ENCODE results near the gene PSMD9. TPM values are rescaled to one million over a fixed set of nuclear protein-coding genes. Genes with fewer than 3 reads are reported as not detected.

PSMD9 gene
- total RNA-seq, 4 donors from 2014 or later: 31.1 to 92.7 (median 61.1) TPM

DNA sequence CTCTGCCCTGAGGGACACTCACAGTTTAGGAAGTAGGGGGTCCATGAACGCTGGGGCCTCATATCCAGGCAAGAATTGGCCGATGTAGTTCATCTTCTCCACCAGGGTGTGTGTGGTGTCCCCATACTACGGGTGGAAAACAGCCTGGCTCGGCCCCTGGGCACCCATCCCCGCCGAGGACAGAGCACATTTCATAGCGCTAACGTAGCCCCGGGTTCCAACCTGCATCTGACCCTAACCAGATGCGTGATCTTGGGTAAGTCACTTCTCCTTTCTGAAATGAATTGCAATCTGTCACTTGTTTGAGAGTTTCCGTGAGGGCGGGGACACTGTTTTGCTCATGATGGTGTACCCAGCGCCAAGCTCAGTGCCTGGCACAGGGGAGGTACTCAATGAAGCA is 38.9 kb upstream of the PSMD9 start:
- TF ChIP-seq CTCF (IDR thresholded peaks at IDR 0.05; ENCODE audit: low read depth): no peak

- no peak for TF ChIP-seq CTCF (IDR thresholded peaks at IDR 0.05; ENCODE audit: low read depth)
Measured at GRCh38 chr12:121857322-121858246, 31.0 kb upstream of the PSMD9 start.

DNA sequence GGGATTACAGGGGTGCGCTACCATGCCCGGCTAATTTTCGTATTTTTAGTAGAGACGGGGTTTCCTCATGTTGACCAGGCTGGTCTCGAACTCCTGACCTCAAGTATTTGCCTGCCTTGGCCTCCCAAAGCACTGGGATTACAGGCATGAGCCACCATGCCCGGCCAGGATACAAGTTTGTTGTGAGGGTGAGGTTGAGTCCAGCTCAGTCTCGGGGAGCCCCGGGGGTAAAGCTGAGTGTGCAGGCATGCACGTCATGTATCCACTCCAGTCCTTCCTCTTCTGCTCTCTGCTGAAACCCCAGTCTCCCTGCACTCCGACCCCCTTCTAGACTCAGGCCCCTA is 30.3 kb upstream of the PSMD9 start:
- no peak for TF ChIP-seq CTCF (IDR thresholded peaks at IDR 0.05; ENCODE audit: low read depth)

DNA sequence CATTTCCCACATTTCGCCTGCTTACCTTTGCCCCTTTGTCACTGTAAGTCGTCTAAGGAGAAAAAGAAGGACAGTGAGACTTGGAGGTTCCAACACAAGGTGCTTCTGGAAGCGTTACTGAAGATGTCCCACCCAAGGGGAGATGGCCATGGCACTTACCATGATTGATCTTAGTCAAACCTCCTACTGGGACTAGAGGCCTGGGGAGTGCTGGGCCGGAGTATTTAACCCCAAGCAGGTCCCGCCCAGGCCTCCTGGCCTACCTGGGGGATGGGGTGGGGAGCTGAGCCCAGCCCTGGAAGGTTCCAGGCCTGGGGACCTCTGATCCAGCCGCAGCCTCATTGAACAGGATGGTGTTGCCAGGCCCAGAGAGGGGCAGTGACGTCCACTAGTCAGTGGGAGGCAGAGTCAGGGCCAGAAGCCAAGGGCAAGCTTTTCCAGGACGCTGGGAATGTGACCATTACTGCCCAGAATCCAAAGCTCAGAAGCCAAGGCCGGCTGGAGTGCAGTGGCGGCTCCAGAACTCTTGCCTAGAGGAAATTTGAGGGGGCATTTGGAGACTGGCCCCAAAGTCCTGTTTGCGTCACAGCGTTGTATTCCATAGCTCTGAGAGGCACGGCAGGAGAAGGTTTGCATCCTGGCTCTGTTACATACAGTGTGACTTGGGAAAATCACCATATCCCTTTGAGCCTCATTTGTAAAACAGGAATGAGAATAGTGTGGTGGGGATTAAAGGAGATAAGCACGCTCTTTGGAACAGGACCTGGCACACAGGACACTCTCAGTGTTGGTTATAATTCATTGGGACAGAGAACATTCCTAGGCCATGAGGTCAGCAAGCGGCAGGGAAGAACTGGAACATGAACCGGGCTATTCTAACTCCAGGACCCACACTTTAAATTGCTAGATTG is 29.7 kb upstream of the PSMD9 start, which contains the start of gene HPD:
HPD (minus strand) TSS at position 198 of the 911 bp plus-strand sequence; CDS start at position 162, 36 bp downstream.
- TF ChIP-seq CTCF (IDR thresholded peaks at IDR 0.05; ENCODE audit: low read depth): no peak

GRCh38 chr12:121860257-121860656 is 28.3 kb upstream of the PSMD9 start:
- TF ChIP-seq CTCF (IDR thresholded peaks at IDR 0.05; ENCODE audit: low read depth): no peak

DNA sequence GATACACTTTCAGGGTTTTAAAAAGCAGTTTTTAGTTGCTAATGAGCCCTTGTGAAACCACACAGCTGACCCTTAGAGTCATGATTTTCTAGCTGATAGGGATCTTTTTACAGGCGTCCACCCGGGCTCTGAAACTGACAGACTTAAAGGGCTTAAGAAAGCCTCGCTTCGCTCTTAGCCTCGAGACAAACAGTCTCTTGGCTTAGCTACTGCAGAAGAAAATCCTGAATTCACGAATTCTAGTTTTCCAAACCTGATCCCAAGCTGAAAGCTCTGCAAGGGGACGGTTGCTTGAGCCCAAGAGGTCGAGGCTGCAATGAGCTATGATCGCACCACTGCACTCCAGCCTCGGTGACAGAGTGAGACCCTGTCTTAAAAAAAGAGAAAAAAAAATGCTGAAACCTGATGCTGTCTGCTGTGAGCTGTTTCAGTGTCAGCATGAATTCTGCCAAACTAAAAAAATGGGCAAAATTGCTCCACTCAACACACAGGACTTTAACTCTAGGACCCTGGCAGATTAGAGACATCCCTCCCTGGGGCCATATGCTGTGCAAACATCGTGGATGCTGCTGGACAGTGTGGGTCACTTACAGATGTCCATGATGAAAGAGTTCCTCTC is 26.8 kb upstream of the PSMD9 start:
- TF ChIP-seq CTCF (IDR thresholded peaks at IDR 0.05; ENCODE audit: low read depth): no peak
